ENCODE measurements around the gene SLC30A4.
"Not testable (repeated sequence)": the region's sequence is repeated elsewhere in the genome, so short reads cannot be mapped to it uniquely, and the experiment has no call there.

SLC30A4 gene

DNA sequence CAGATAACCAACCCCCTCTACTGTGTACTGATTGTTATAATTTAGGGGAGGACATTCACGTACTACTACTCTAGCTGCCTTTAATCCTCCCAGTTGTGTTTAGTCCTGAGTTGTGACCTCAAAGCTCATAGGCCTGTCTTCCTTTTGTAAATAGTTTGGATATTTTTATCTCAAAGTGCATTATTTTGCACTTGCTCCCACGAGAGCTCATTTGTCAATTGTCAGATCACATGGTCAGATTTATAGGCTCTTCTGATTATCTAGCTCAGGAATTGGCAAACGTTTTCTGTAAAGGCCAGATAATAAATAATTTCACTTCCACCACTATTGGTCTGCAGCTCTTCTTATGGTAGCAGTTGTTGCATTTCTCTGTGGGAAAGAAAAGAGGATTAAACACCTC is 14.4 kb upstream of the SLC30A4 start:
- Histone ChIP-seq H3K9ac (ENCODE audit: low read length) (no peak overlapping the region), H3K27ac (ENCODE audit: low read depth, low read length) (no peak overlapping the region), H3K36me3 (ENCODE audit: control insufficient read depth, insufficient read depth, low read length) (no peaks in the 10 kb centered on the region), H3K4me3 (ENCODE audit: low read length) (no peak overlapping the region), H3K4me1 (ENCODE audit: control insufficient read depth, insufficient read depth, low read length) (no peaks in the 10 kb centered on the region), H3K27me3 (ENCODE audit: control insufficient read depth, insufficient read depth, low read length) (no peaks in the 10 kb centered on the region)

DNA sequence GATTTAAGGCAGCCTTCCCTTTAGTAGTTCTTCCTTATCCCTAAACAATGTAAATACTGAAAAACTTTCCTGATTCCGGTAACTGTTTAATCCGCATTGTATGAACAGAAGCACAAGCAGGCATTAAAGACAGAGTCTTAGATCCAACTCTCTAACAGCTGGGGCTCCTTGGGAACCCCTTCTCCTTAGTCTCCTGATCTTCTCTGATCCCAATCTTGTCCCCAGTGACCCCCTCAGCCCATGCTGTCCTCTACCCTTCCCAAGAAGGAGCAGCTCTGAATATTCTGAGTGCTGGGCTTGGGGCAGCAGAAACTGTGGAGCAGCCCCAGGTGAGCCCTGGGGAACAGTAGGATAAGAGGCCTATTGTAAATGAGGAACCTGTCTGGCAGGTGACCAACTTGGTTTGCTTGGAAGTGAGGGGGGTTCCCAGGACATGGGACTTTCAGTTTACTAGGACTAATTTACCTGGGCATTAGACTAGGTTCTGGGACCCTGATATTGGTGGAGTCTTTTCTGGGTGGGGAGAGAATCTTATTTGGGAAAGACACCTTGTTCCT is 13.0 kb upstream of the SLC30A4 start:
- Histone ChIP-seq H3K27me3 (ENCODE audit: control insufficient read depth, insufficient read depth, low read length) (no peaks in the 10 kb centered on the region), H3K36me3 (ENCODE audit: control insufficient read depth, insufficient read depth, low read length) (no peaks in the 10 kb centered on the region), H3K4me1 (ENCODE audit: control insufficient read depth, insufficient read depth, low read length) (no peaks in the 10 kb centered on the region), H3K27ac (ENCODE audit: low read depth, low read length) (no peak overlapping the region), H3K9ac (ENCODE audit: low read length) (no peak overlapping the region), H3K4me3 (ENCODE audit: low read length) (no peak overlapping the region)

DNA sequence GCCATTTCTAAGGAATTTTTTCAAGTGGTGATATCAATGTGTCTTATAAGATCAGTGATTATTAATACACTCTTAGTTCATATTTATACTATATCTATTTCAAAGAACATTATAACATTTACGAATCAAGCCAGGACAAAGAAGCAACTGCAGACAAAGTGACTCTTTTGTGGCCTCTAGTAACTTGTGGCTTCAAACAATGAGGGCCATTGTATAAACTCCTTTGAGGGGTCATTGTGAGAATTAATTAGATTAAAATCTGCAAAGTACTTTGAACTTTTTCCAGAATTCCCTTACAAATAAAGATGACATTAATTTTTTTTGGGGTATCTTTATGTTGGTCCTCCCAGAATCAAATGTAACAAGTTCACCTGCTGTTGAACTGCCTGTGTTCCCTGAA is 12.3 kb upstream of the SLC30A4 start:
- H3K9ac ChIP-seq (ENCODE audit: low read length), result no peak overlapping the region
- no peak overlapping the region for H3K4me3 ChIP-seq (ENCODE audit: low read length)
- no peaks in the 10 kb centered on the region for H3K27me3 ChIP-seq (ENCODE audit: control insufficient read depth, insufficient read depth, low read length)
- H3K36me3 ChIP-seq (ENCODE audit: control insufficient read depth, insufficient read depth, low read length), result no peaks in the 10 kb centered on the region
- no peak overlapping the region for H3K27ac ChIP-seq (ENCODE audit: low read depth, low read length)
- H3K4me1 ChIP-seq (ENCODE audit: control insufficient read depth, insufficient read depth, low read length), result no peaks in the 10 kb centered on the region

DNA sequence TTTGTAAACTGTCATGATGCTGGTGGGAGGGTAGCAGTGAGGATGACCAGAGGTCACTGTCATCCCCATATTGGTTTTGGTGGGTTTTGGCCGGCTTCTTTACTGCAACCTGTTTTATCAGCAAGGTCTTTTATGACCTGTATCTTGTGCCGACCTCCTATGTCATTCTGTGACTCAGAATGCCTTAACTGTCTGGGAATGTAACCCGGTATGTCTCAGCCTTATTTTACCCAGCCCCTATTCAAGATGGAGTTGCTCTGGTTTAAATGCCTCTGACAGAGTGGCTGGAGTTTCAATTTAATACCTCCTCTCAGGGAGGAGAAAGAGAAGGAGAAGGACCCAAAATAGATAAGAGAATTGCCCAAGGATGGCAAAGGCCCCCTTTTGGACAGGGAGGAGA is 10.3 kb upstream of the SLC30A4 start:
- not testable (repeated sequence) for H3K27me3 ChIP-seq (ENCODE audit: control insufficient read depth, insufficient read depth, low read length); H3K27ac ChIP-seq (ENCODE audit: low read depth, low read length); H3K4me3 ChIP-seq (ENCODE audit: low read length); H3K4me1 ChIP-seq (ENCODE audit: control insufficient read depth, insufficient read depth, low read length); H3K9ac ChIP-seq (ENCODE audit: low read length); H3K36me3 ChIP-seq (ENCODE audit: control insufficient read depth, insufficient read depth, low read length)

DNA sequence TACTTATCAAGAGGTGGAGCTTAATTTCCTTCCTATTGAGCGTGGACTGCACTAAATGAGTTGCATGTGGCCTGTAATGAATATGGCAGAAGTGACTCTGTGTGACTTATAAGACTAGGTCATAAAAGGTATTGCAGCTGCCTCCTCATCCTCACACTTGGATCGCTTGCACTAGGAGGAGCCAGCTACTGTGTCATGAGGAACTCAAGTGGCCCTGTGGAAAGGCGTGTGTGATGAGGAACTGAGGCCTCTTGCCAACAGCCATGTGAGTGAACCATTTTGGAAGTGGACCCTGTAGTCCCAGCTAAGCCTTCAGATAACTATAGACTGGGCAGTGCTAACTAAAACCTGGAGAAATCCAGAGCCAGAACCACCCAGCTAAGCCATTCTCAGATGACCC is 7.1 kb upstream of the SLC30A4 start:
- Histone ChIP-seq H3K4me3 (ENCODE audit: low read length) (no peak overlapping the region), H3K9ac (ENCODE audit: low read length) (no peak overlapping the region), H3K36me3 (ENCODE audit: control insufficient read depth, insufficient read depth, low read length) (no peaks in the 10 kb centered on the region), H3K27me3 (ENCODE audit: control insufficient read depth, insufficient read depth, low read length) (no peaks in the 10 kb centered on the region), H3K4me1 (ENCODE audit: control insufficient read depth, insufficient read depth, low read length) (no peaks in the 10 kb centered on the region), H3K27ac (ENCODE audit: low read depth, low read length) (no peak overlapping the region)

DNA sequence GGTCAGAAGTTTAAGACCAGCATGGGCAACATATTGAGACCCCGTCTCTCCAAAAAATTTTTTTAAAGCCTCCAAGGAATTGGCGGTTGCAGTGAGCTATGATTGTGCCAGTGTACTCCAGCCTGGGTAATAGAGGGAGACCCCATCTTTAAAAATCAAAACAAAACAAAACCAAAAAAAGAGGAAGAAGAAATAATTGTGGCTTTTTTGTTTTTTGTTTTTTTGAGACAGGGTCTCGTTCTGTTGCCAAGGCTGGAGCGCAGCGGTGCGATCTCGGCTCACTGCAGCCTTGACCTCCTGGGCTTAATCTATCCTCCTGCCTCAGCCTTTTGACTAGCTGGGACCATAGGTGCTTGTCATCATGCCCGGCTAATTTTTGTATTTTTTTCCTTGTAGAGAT is 4.5 kb upstream of the SLC30A4 start:
- H3K27me3 ChIP-seq (ENCODE audit: control insufficient read depth, insufficient read depth, low read length), result no peaks in the 10 kb centered on the region
- no peaks in the 10 kb centered on the region for H3K4me1 ChIP-seq (ENCODE audit: control insufficient read depth, insufficient read depth, low read length)
- H3K4me3 ChIP-seq (ENCODE audit: low read length), result no peak overlapping the region
- H3K9ac ChIP-seq (ENCODE audit: low read length), result no peak overlapping the region
- H3K36me3 ChIP-seq (ENCODE audit: control insufficient read depth, insufficient read depth, low read length), result no peaks in the 10 kb centered on the region
- H3K27ac ChIP-seq (ENCODE audit: low read depth, low read length), result no peak overlapping the region

DNA sequence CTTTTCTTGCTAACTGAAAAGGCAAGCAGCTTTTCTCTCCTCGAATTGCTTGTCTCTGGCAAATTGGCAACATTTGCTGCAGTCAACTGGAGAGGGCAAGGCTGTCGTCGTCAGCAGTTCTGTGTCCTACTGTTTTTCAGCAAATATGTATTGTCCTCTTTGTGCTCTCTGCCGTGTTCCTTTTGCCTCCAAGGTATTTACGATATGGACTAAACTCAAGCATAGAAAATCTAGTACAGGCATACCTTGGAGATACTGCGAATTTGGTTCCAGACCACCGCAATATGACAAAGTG is 558 bp upstream of the SLC30A4 start:
- Histone ChIP-seq H3K4me1 (ENCODE audit: control insufficient read depth, insufficient read depth, low read length) (no peaks in the 10 kb centered on the region), H3K27me3 (ENCODE audit: control insufficient read depth, insufficient read depth, low read length) (no peaks in the 10 kb centered on the region), H3K27ac (ENCODE audit: low read depth, low read length) (peak overlapping the region; percentile 84), H3K9ac (ENCODE audit: low read length) (peak overlapping the region; percentile 29), H3K36me3 (ENCODE audit: control insufficient read depth, insufficient read depth, low read length) (no peaks in the 10 kb centered on the region), H3K4me3 (ENCODE audit: low read length) (peak overlapping the region; percentile 80)

DNA sequence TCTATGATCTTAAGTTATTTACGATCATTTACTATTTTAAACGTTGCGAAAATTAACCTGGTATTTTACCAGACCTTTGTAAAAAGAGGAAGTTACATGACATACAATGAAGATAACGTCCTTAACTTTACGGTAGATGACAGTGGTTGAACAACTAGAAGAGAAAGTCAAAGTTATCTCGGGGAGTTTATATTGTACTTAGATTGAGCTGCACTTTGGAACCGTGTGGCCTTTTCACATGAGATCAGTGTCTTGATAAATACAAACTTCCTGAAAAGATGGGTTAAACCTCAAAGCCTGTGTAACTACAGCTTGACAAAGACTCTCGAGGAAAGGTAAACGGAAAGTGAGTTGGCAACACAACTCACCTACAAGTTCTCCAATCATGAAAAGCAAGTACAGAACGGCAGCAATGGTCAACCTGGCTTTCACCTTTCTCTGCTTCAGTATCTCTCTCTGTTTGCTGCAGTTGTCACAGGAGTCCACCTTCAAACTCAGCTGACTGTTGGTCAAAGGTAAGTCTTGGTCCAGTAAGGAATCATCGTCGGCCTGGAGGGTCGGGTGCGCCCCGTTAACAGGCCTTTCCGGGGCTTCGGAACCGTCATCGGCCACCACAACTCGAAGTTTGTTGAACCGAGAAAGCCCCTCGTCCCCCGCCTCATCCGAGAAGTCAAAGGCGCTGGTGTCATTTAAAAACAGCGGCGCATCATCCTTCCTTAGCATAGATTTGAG is 793 bp downstream of the SLC30A4 start:
- Histone ChIP-seq H3K27me3 (ENCODE audit: control insufficient read depth, insufficient read depth, low read length) (no peaks in the 10 kb centered on the region), H3K36me3 (ENCODE audit: control insufficient read depth, insufficient read depth, low read length) (peaks cover 2% of the 10 kb centered on the region), H3K4me1 (ENCODE audit: control insufficient read depth, insufficient read depth, low read length) (no peaks in the 10 kb centered on the region), H3K27ac (ENCODE audit: low read depth, low read length) (peak overlapping the region; percentile 84), H3K9ac (ENCODE audit: low read length) (peak overlapping the region; percentile 51), H3K4me3 (ENCODE audit: low read length) (peak overlapping the region; percentile 80)

DNA sequence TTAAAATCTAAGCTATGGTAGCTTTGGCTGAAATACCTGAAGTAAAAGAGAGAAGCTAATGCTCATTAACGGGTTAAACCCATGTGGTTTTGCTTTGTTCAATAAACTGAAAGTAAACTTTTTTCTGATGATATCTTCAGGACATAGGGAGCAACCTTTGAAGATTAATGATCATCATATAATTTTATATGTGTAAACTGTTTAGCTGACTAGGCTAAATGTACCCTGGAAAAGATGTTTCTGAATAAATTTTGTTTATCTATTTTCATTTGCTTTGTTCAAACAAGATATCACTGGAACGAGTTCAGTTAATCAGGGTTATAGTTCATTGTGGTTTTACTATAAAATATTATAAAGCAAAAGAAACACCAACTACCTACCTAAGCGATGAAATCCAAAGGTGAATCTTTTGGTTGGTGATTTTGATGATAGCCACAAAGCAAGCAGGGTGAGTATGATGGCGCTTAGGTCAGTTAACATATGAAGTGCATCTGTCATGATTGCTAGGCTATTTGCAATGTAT is 11.7 kb downstream of the SLC30A4 start:
- no peaks in the 10 kb centered on the region for H3K27me3 ChIP-seq (ENCODE audit: control insufficient read depth, insufficient read depth, low read length)
- no peaks in the 10 kb centered on the region for H3K4me1 ChIP-seq (ENCODE audit: control insufficient read depth, insufficient read depth, low read length)
- H3K36me3 ChIP-seq (ENCODE audit: control insufficient read depth, insufficient read depth, low read length), result peaks cover 5% of the 10 kb centered on the region
- H3K4me3 ChIP-seq (ENCODE audit: low read length), result no peak overlapping the region
- no peak overlapping the region for H3K27ac ChIP-seq (ENCODE audit: low read depth, low read length)
- no peak overlapping the region for H3K9ac ChIP-seq (ENCODE audit: low read length)

DNA sequence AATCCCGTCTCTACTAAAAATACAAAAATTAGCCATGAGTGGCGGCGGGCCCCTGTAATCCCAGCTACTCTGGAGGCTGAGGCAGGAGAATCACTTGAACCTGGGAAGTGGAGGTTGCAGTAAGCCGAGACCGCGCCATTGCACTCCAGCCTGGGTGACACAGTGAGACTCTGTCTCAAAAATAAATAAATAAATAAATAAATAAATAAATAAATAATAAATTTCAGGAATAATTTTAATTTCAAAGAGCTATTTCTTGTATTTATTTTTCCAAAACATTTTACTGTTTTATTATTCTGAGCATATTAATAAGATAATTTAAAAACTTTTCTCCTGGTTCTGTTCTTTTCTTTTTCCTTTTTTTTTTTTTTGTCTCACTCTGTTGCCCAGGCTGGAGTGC is 15.4 kb downstream of the SLC30A4 start:
- H3K9ac ChIP-seq (ENCODE audit: low read length); H3K27me3 ChIP-seq (ENCODE audit: control insufficient read depth, insufficient read depth, low read length); H3K36me3 ChIP-seq (ENCODE audit: control insufficient read depth, insufficient read depth, low read length); H3K4me3 ChIP-seq (ENCODE audit: low read length); H3K4me1 ChIP-seq (ENCODE audit: control insufficient read depth, insufficient read depth, low read length); H3K27ac ChIP-seq (ENCODE audit: low read depth, low read length): not testable (repeated sequence)

DNA sequence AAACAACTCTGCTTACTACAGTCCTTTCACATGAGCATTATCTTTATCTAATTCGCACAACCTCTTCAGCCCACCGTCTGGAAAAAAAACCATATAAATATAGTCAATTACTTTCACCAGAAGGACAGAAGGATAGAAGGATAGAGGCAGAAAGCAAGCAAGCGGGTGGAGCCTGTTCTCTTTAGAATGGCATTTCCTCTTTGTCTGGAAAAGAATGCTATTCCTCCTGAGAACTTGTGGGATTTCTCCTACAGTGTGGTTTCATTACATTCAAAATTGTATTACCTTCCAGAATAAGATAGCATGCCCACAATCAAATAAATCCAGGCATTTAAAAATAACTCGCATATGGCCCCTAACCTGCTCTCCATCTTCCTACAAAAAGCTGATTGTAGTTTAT is 23.1 kb downstream of the SLC30A4 start:
- H3K27ac ChIP-seq (ENCODE audit: low read depth, low read length), result no peak overlapping the region
- no peaks in the 10 kb centered on the region for H3K4me1 ChIP-seq (ENCODE audit: control insufficient read depth, insufficient read depth, low read length)
- no peak overlapping the region for H3K9ac ChIP-seq (ENCODE audit: low read length)
- peaks cover 2% of the 10 kb centered on the region for H3K36me3 ChIP-seq (ENCODE audit: control insufficient read depth, insufficient read depth, low read length)
- no peaks in the 10 kb centered on the region for H3K27me3 ChIP-seq (ENCODE audit: control insufficient read depth, insufficient read depth, low read length)
- H3K4me3 ChIP-seq (ENCODE audit: low read length), result no peak overlapping the region

DNA sequence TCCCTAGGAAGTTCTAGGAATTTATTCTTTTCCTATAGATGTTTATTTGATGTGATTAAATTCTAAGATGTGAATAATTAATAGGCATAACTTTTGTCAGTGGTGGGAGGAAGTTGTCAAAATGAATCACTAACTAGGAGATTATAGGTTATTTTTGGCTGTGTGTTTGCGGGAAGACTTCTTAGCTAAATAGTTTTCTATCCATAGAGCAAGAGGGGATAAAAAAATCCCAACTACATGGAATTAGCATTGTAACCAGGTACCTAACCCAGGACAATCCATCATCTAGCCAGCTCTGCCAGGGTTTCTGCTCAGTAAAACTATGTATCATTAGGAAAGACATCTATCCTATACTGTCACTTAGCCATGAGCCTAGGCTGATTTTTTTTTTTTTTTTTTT is 23.9 kb downstream of the SLC30A4 start:
- no peak overlapping the region for H3K9ac ChIP-seq (ENCODE audit: low read length)
- no peak overlapping the region for H3K27ac ChIP-seq (ENCODE audit: low read depth, low read length)
- H3K27me3 ChIP-seq (ENCODE audit: control insufficient read depth, insufficient read depth, low read length), result no peaks in the 10 kb centered on the region
- H3K36me3 ChIP-seq (ENCODE audit: control insufficient read depth, insufficient read depth, low read length), result peaks cover 2% of the 10 kb centered on the region
- H3K4me1 ChIP-seq (ENCODE audit: control insufficient read depth, insufficient read depth, low read length), result no peaks in the 10 kb centered on the region
- no peak overlapping the region for H3K4me3 ChIP-seq (ENCODE audit: low read length)

DNA sequence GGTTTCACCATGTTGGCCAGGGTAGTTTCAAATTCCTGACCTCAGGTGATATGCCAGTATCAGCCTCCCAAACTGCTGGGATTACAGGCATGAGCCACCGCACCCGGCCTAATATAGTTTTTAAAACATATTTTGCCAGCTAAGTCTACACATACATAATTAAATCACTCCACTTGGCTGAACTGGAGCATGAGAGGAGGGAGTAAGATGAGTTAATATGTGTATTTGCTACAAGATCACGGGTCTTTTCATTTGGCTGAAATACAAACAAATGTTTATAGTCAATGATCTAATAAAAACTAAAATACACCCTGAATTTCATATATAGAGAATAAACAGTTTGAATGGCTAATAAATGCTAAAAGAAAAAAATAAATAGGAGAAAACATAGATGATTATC is 25.3 kb downstream of the SLC30A4 start:
- Histone ChIP-seq H3K4me1 (ENCODE audit: control insufficient read depth, insufficient read depth, low read length) (no peaks in the 10 kb centered on the region), H3K9ac (ENCODE audit: low read length) (no peak overlapping the region), H3K27me3 (ENCODE audit: control insufficient read depth, insufficient read depth, low read length) (no peaks in the 10 kb centered on the region), H3K27ac (ENCODE audit: low read depth, low read length) (no peak overlapping the region), H3K4me3 (ENCODE audit: low read length) (no peak overlapping the region), H3K36me3 (ENCODE audit: control insufficient read depth, insufficient read depth, low read length) (peaks cover 2% of the 10 kb centered on the region)
